22Rv1 (cell line): ENCODE measurements around the gene MYH14.

Source experiments
- H3K27ac ChIP-seq: fragments of 450-650 bp; 2 replicates; pipeline ENCODE4 v1.5.1; 2017
- CTCF ChIP-seq: fragments of 450-650 bp; IDR thresholded peaks from 2 replicates; pipeline ENCODE4 v1.5.1; 2017; ENCODE audit warnings: mild to moderate bottlenecking
- ZFX ChIP-seq: fragments of 450-650 bp; IDR thresholded peaks from 2 replicates; pipeline ENCODE4 v1.6.1; 2017; ENCODE audit warnings: antibody characterized with exemption, borderline replicate concordance

Gene MYH14

DNA sequence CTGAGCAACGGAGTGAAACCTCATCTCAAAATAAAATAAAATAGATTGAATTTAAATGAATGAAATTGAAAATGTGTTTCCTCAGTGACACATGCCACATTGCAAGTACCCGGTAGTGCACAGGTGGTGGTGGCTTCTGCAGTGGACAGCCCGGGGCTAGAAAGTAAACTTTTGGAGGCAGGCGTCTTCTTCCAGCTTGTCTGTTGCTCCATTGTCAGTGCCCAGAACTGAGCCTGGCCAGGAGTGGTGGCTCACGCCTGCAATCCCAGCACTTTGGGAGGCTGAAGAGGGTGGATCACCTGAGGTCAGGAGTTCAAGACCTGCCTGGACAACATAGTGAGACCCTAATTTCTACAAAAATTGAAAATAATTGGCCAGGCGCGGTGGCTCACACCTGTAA lies 5.7 kb downstream of the MYH14 start:
- no peak overlapping the region for H3K27ac ChIP-seq
- TF ChIP-seq CTCF: no peak
- no peak for TF ChIP-seq ZFX

DNA sequence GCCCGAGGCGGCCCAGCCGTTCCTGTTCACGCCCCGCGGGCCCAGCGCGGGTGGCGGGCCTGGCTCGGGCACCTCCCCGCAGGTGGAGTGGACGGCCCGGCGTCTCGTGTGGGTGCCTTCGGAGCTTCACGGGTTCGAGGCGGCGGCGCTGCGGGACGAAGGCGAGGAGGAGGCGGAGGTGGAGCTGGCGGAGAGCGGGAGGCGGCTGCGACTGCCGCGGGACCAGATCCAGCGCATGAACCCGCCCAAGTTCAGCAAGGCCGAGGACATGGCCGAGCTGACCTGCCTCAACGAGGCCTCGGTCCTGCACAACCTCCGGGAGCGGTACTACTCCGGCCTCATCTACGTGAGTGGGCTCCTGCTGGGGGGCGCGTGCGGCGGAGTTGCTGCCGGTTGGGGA lies 7.0 kb downstream of the MYH14 start:
- TF ChIP-seq CTCF (no peak), ZFX (no peak)
- no peak overlapping the region for H3K27ac ChIP-seq

DNA sequence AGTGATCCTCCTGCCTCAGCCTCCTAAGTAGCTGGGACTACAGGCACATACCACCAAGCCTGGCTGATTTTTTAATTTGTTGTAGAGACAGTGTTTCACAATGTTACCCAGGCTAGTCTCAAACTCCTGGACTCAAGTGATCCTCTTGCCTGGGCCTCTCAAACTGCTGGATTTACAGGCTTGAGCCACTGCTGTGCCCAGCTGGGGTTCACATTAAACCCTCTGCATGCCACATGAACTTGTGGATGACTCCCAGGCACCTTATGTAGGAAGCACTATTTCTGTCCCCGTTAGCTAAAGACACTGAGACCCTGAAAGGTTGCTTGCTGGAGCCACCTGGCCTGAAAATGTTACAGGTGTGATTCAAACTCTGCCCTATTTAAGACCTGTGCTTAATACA lies 10.5 kb downstream of the MYH14 start:
- peak overlapping the region; percentile 20; the same call in 1 of the 2 replicates for H3K27ac ChIP-seq
- TF ChIP-seq CTCF: no peak
- no peak for TF ChIP-seq ZFX

- no peak overlapping the region for H3K27ac ChIP-seq
- no peak for TF ChIP-seq CTCF
- no peak for TF ChIP-seq ZFX
Measured at GRCh38 chr19:50214699-50215543, 11.5 kb downstream of the MYH14 start.

DNA sequence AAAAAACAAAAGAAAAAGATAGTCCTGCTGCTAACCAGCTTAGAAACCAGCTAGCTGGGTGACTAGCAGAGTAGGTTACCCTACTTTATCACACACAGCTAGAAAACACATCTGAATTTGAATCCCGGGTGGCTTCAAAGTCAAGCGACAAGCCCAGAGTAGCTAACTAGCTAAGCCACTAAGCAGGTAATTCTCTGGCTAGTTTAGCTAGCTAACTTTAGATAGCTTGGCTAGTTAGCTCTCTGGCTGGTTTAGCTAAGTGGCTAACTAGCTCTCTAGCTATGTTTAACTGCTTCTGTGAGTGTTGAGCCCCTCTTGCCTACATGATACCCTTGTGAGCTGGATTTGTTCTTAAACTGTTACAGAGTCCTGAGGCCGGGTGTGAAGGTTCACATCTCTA lies 12.4 kb downstream of the MYH14 start:
- H3K27ac ChIP-seq: no peak overlapping the region
- TF ChIP-seq ZFX (no peak), CTCF (no peak)

DNA sequence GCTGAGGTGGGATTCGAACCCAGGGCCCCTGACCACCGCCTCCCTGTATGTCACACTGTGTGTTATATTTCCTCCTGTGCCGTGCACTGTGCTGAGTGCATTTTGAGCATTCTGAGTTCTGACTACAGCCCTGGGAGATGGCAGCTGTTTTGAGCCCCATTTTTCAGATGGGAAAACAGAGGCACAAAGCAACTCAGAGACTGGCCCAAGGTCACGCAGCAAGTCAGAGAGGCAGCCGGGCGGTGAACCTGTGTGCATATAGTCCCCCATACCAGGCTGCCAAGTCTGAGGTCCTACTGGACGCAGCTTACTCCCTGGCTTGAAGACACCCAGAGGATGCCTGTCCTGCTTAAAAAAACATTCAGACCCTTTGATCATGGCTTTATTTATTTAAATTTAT lies 17.7 kb downstream of the MYH14 start:
- TF ChIP-seq CTCF (no peak), ZFX (no peak)
- no peak overlapping the region for H3K27ac ChIP-seq

- TF ChIP-seq ZFX: no peak
- TF ChIP-seq CTCF: no peak
- no peak overlapping the region for H3K27ac ChIP-seq
Measured at GRCh38 chr19:50222691-50223438, 19.4 kb downstream of the MYH14 start.
